GM21825 (cell line): ENCODE results near the gene RAB26.
"Not testable (repeated sequence)": the region's sequence is repeated elsewhere in the genome, so short reads cannot be mapped to it uniquely, and the experiment has no call there.

Experiments
- ATAC-seq: cut with Tn5 transposase; IDR thresholded peaks from one replicate; pipeline ENCODE4 v1.9.1; 2021; ENCODE audit warnings: mild to moderate bottlenecking, moderate library complexity; ENCODE audit not compliant: unreplicated experiment

Gene RAB26

GRCh38 chr16:2147981-2148671 is at the start of gene RAB26:
Gene RAB26, plus strand, starts transcription at chr16:2148625. Its CDS starts 159 bp downstream, at chr16:2148784.
- ATAC-seq, result no peak

- ATAC-seq, result not testable (repeated sequence)
Measured at GRCh38 chr16:2101581-2101980, 46.8 kb upstream of the RAB26 start.

GRCh38 chr16:2102471-2102870 is 46.0 kb upstream of the RAB26 start:
- no peak for ATAC-seq

GRCh38 chr16:2104464-2104863 is 44.0 kb upstream of the RAB26 start:
- not testable (repeated sequence) for ATAC-seq

GRCh38 chr16:2105291-2105690 is 43.1 kb upstream of the RAB26 start:
- ATAC-seq, result not testable (repeated sequence)

GRCh38 chr16:2105769-2106168 is 42.7 kb upstream of the RAB26 start:
- not testable (repeated sequence) for ATAC-seq

GRCh38 chr16:2106211-2106610 is 42.2 kb upstream of the RAB26 start:
- not testable (repeated sequence) for ATAC-seq

GRCh38 chr16:2107121-2107790 is 41.2 kb upstream of the RAB26 start:
- ATAC-seq, result not testable (repeated sequence)

GRCh38 chr16:2107791-2108125 is 40.7 kb upstream of the RAB26 start:
- not testable (repeated sequence) for ATAC-seq

- ATAC-seq, result not testable (repeated sequence)
Measured at GRCh38 chr16:2108446-2109270, 39.8 kb upstream of the RAB26 start.

GRCh38 chr16:2109271-2109580 is 39.2 kb upstream of the RAB26 start:
- not testable (repeated sequence) for ATAC-seq

- ATAC-seq, result not testable (repeated sequence)
Measured at GRCh38 chr16:2109872-2110271, 38.6 kb upstream of the RAB26 start.

GRCh38 chr16:2110332-2111008 is 38.0 kb upstream of the RAB26 start:
- not testable (repeated sequence) for ATAC-seq

- ATAC-seq, result not testable (repeated sequence)
Measured at GRCh38 chr16:2111009-2111353, 37.4 kb upstream of the RAB26 start.

GRCh38 chr16:2111412-2112335 is 36.8 kb upstream of the RAB26 start:
- ATAC-seq, result not testable (repeated sequence)

- ATAC-seq, result not testable (repeated sequence)
Measured at GRCh38 chr16:2112539-2113106, 35.8 kb upstream of the RAB26 start.

GRCh38 chr16:2114225-2114624 is 34.2 kb upstream of the RAB26 start:
- not testable (repeated sequence) for ATAC-seq

- not testable (repeated sequence) for ATAC-seq
Measured at GRCh38 chr16:2114885-2115590, 33.4 kb upstream of the RAB26 start.

GRCh38 chr16:2115591-2115973 is 32.8 kb upstream of the RAB26 start:
- no peak for ATAC-seq
